ENCODE results near the gene S1PR4.

GRCh38 chr19:3193256-3194105, 14.9 kb downstream of the S1PR4 start:
- TF ChIP-seq, protein P1, sequence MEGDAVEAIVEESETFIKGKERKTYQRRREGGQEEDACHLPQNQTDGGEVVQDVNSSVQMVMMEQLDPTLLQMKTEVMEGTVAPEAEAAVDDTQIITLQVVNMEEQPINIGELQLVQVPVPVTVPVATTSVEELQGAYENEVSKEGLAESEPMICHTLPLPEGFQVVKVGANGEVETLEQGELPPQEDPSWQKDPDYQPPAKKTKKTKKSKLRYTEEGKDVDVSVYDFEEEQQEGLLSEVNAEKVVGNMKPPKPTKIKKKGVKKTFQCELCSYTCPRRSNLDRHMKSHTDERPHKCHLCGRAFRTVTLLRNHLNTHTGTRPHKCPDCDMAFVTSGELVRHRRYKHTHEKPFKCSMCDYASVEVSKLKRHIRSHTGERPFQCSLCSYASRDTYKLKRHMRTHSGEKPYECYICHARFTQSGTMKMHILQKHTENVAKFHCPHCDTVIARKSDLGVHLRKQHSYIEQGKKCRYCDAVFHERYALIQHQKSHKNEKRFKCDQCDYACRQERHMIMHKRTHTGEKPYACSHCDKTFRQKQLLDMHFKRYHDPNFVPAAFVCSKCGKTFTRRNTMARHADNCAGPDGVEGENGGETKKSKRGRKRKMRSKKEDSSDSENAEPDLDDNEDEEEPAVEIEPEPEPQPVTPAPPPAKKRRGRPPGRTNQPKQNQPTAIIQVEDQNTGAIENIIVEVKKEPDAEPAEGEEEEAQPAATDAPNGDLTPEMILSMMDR (IDR thresholded peaks at IDR 0.05) = no peak
- TF ChIP-seq POLR2A (IDR thresholded peaks at IDR 0.05) = no peak
